ENCODE data around the gene POU2F1.

GRCh38 chr1:167238713-167239112, 18.0 kb downstream of the POU2F1 start:
- TF ChIP-seq CTCF (IDR thresholded peaks at IDR 0.05; ENCODE audit: low read length) (no peak), EZH2phosphoT487 (IDR thresholded peaks at IDR 0.05; ENCODE audit: low read length) (no peak)
